OCI-LY3 (cell line): ENCODE measurements around the gene FBXO46.

Experiments used
- H2AFZ ChIP-seq: fragments of 200-600, 300-600 bp; shearing (Covaris generic); 2 replicates; pipeline ENCODE4 v1.6.0; 2014; ENCODE audit warnings: antibody characterized with exemption, low read depth, low read length
- H3K27ac ChIP-seq: fragments of 200-600, 300-600 bp; sonication (generic); 2 replicates; pipeline ENCODE4 v1.5.1; 2014; ENCODE audit warnings: mild to moderate bottlenecking, low read length, moderate library complexity, mixed read lengths
- H3K27me3 ChIP-seq: fragments of 200-600, 300-600 bp; sonication (generic); 2 replicates; pipeline ENCODE4 v1.6.1; 2014; ENCODE audit warnings: low read depth, low read length, mixed read lengths
- H3K36me3 ChIP-seq: fragments of 200-600, 300-600 bp; sonication (generic); replicated peaks from 2 replicates; pipeline ENCODE3; 2014; ENCODE audit warnings: low read depth, low read length, mixed read lengths
- H3K4me1 ChIP-seq: fragments of 300-600, 200-600 bp; sonication (generic); 2 replicates; pipeline ENCODE4 v1.6.1; 2014; ENCODE audit warnings: low read length, mixed read lengths
- H3K4me2 ChIP-seq: fragments of 200-600, 300-600 bp; sonication (generic); 2 replicates; pipeline ENCODE4 v1.6.1; 2014; ENCODE audit warnings: low read length, mixed read lengths
- H3K4me3 ChIP-seq: fragments of 300-600, 200-600 bp; sonication (generic); 2 replicates; pipeline ENCODE4 v1.5.1; 2014; ENCODE audit warnings: antibody characterized with exemption, mild to moderate bottlenecking, low read length, moderate library complexity
- H3K79me2 ChIP-seq: fragments of 300-600, 200-600 bp; shearing (Covaris generic); 2 replicates; pipeline ENCODE4 v1.6.1; 2014; ENCODE audit warnings: mild to moderate bottlenecking, low read length, mixed read lengths
- H3K9ac ChIP-seq: fragments of 300-600, 200-600 bp; shearing (Covaris generic); 2 replicates; pipeline ENCODE4 v1.6.0; 2014; ENCODE audit warnings: mild to moderate bottlenecking, low read length, moderate library complexity
- H3K9me3 ChIP-seq: fragments of 200-600, 300-600 bp; shearing (Covaris generic); 2 replicates; pipeline ENCODE4 v1.6.1; 2014; ENCODE audit warnings: low read length, mixed read lengths; ENCODE audit not compliant: insufficient read depth
- H4K20me1 ChIP-seq: fragments of 200-600, 300-600 bp; sonication (generic); 2 replicates; pipeline ENCODE4 v1.6.1; 2016; ENCODE audit warnings: low read length, mixed read lengths; ENCODE audit not compliant: insufficient read depth
- EZH2phosphoT487 ChIP-seq: fragments of 200-600 bp; shearing (Covaris generic); IDR thresholded peaks from 2 replicates; pipeline ENCODE4 v1.6.1; 2018; ENCODE audit warnings: antibody characterized with exemption, mixed run types, low read depth
- TF ChIP-seq, protein P1 (sequence below): fragments of 200-600, 300-600 bp; sonication (generic); IDR thresholded peaks from 2 replicates; pipeline ENCODE4 v1.5.1; 2014; ENCODE audit warnings: antibody characterized with exemption, low read length, low read depth

The FBXO46 gene

DNA sequence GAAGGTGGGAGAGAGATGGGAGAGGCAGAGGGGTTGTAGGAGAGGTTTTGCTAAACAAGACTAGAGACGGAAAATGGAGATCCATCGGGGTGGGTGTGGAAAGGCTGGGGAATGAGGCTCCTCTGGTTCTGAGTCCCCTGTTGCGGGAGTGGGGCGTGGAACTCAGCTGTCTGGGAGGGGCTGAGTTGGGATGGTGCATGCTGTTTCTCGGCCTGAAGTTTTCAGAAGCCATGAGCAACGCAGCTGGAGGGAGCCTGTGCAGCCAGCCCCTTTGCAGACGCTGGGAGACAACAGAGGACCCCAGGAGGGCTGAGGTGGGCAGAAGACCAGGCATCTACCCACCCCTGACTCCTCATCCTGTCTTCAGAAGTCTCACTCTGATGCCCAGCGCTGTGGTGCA is 70.1 kb downstream of the FBXO46 start:
- Histone ChIP-seq H3K4me2 (no peak overlapping the region), H3K9me3 (no peaks in the 10 kb centered on the region), H3K9ac (no peak overlapping the region), H2AFZ (no peak overlapping the region), H3K4me1 (no peaks in the 10 kb centered on the region), H3K27ac (no peak overlapping the region), H3K4me3 (no peak overlapping the region), H3K27me3 (peaks cover 12% of the 10 kb centered on the region; the same call in 1 of the 2 replicates), H3K36me3 (no peaks in the 10 kb centered on the region), H3K79me2 (no peaks in the 10 kb centered on the region), H4K20me1 (no peaks in the 10 kb centered on the region)
- TF ChIP-seq, protein P1, sequence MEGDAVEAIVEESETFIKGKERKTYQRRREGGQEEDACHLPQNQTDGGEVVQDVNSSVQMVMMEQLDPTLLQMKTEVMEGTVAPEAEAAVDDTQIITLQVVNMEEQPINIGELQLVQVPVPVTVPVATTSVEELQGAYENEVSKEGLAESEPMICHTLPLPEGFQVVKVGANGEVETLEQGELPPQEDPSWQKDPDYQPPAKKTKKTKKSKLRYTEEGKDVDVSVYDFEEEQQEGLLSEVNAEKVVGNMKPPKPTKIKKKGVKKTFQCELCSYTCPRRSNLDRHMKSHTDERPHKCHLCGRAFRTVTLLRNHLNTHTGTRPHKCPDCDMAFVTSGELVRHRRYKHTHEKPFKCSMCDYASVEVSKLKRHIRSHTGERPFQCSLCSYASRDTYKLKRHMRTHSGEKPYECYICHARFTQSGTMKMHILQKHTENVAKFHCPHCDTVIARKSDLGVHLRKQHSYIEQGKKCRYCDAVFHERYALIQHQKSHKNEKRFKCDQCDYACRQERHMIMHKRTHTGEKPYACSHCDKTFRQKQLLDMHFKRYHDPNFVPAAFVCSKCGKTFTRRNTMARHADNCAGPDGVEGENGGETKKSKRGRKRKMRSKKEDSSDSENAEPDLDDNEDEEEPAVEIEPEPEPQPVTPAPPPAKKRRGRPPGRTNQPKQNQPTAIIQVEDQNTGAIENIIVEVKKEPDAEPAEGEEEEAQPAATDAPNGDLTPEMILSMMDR: no peak
- no peak for TF ChIP-seq EZH2phosphoT487
